ENCODE results near the gene PHF24.
"Not testable (repeated sequence)": the region's sequence is repeated elsewhere in the genome, so short reads cannot be mapped to it uniquely, and the experiment has no call there.

Gene PHF24

DNA sequence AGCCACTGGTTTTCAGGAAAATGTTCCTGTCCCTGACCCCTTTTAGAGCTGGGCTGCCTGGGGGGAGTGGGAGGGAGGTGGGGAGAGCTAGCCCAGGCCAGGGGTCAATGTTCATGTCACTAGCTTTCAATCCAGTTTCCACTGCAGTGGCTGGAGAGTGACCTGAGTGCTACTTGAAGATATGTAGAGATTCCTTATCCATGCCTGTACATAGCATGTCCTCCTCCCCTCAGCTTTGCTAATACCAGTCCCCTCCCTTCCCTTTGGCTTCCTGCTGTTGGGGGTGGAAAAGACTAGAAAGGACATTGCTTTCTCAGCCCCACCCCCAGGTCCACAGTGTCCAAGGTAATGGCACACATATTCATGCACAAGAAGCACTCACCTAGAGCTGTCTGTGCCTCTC lies 39.3 kb downstream of the PHF24 start:
- Mint-ChIP-seq H3K9me3 (no peaks in the 10 kb centered on the region), H3K27ac (peak overlapping the region; percentile 30), H3K4me1 (ENCODE audit: low read depth) (peaks cover 50% of the 10 kb centered on the region), H3K4me3 (no peak overlapping the region), H3K27me3 (no peaks in the 10 kb centered on the region), H3K36me3 (ENCODE audit: low read depth) (peaks cover 22% of the 10 kb centered on the region)
- no peak for DNase-seq

- H3K27me3 Mint-ChIP-seq: no peaks in the 10 kb centered on the region
- DNase-seq: no peak
- H3K4me1 Mint-ChIP-seq (ENCODE audit: low read depth): peaks cover 47% of the 10 kb centered on the region
- no peak overlapping the region for H3K27ac Mint-ChIP-seq
- peaks cover 22% of the 10 kb centered on the region for H3K36me3 Mint-ChIP-seq (ENCODE audit: low read depth)
- no peak overlapping the region for H3K4me3 Mint-ChIP-seq
- H3K9me3 Mint-ChIP-seq: no peaks in the 10 kb centered on the region
Measured at GRCh38 chr9:34998266-34998665, 40.2 kb downstream of the PHF24 start.

- Mint-ChIP-seq H3K27ac (no peak overlapping the region), H3K9me3 (no peaks in the 10 kb centered on the region), H3K36me3 (ENCODE audit: low read depth) (peaks cover 22% of the 10 kb centered on the region), H3K4me3 (no peak overlapping the region), H3K27me3 (no peaks in the 10 kb centered on the region), H3K4me1 (ENCODE audit: low read depth) (peaks cover 35% of the 10 kb centered on the region)
- no peak for DNase-seq
Measured at GRCh38 chr9:34999576-34999975, 41.5 kb downstream of the PHF24 start.

DNA sequence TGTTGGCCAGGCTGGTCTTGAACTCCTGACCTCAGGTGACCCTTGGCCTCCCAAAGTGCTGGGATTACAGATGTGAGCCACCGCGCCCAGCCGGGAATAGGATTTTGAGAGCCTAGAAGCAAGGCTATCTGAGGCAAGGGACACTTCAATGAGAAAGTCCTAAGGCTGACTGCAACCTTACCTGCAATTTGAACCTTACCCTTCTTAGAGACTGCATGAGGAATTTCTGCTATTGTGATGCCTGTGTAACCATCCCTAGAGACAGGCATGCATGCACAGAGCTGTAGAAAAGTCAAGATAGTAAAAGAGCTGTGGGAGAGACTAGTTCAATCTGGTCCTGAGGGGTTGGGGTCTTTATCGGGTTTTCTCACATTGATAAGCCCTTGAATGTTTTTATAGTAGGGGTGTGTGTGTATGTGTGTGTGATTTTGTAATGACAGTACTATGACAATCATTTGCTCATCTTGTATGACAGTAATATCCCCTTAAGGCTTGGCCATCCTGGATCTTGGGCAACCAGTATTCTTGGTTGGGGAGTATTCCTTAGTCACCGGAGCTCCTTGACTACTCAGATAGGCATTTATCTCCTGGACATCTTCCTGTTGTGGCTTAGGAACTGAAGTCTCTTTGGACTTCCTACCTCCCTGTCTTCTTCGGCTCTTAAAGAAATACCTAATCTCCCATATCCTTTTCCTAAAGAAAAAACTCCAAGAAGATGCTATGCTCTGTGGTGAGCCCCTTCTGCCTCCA lies 42.6 kb downstream of the PHF24 start:
- Mint-ChIP-seq H3K4me3 (no peak overlapping the region), H3K4me1 (ENCODE audit: low read depth) (peaks cover 35% of the 10 kb centered on the region), H3K27me3 (no peaks in the 10 kb centered on the region), H3K9me3 (no peaks in the 10 kb centered on the region), H3K36me3 (ENCODE audit: low read depth) (peaks cover 20% of the 10 kb centered on the region), H3K27ac (peak overlapping the region; percentile 82)
- no peak for DNase-seq

GRCh38 chr9:35001285-35001677 lies 43.2 kb downstream of the PHF24 start:
- H3K27me3 Mint-ChIP-seq: no peaks in the 10 kb centered on the region
- peaks cover 15% of the 10 kb centered on the region for H3K36me3 Mint-ChIP-seq (ENCODE audit: low read depth)
- no peaks in the 10 kb centered on the region for H3K9me3 Mint-ChIP-seq
- no peak for DNase-seq
- no peak overlapping the region for H3K4me3 Mint-ChIP-seq
- peaks cover 35% of the 10 kb centered on the region for H3K4me1 Mint-ChIP-seq (ENCODE audit: low read depth)
- H3K27ac Mint-ChIP-seq: peak overlapping the region; percentile 82

DNA sequence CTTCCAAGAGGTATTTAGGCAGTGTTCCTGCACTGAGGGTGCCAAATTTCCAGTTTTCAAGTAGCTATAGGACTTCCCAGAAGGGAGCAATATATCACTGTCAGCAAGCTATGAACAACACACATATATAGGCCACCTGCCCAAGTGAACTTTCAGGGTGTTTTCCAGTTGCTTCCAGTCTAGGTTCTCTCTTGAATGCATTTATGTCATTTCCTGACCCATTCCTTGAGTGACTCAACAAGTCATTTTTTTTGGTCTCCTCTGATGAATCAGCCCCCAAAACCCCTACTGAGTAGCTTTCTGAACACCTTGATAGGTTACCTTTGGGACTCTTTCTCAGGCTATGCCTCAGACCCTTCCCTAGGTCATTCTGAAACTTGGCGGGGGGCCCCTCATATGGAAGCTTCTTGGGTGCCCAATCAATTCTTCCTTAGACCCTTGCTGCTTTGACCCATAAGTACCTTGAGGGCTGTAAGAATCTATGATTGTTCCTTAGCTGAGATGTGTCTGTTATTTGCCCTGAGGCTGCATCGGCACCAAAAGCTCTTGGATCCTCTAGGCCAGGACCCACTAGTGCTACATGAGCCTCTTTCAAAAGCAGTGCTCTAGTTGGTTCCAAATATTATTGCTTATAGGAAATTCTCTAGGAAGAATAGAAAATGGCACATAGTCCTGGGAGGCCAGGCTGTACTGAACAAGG lies 43.9 kb downstream of the PHF24 start:
- peak; percentile 43 for DNase-seq
- H3K27ac Mint-ChIP-seq: peak overlapping the region; percentile 82

GRCh38 chr9:35002623-35003022 lies 44.5 kb downstream of the PHF24 start:
- H3K4me1 Mint-ChIP-seq (ENCODE audit: low read depth): peaks cover 33% of the 10 kb centered on the region
- peak overlapping the region; percentile 48 for H3K27ac Mint-ChIP-seq
- no peaks in the 10 kb centered on the region for H3K9me3 Mint-ChIP-seq
- H3K4me3 Mint-ChIP-seq: no peak overlapping the region
- H3K36me3 Mint-ChIP-seq (ENCODE audit: low read depth): peaks cover 3% of the 10 kb centered on the region
- H3K27me3 Mint-ChIP-seq: no peaks in the 10 kb centered on the region
- DNase-seq: no peak

More for the DNA sequence above, 43.9 kb downstream of the PHF24 start:
- no peaks in the 10 kb centered on the region for H3K9me3 Mint-ChIP-seq
- H3K36me3 Mint-ChIP-seq (ENCODE audit: low read depth): peaks cover 9% of the 10 kb centered on the region
- H3K4me3 Mint-ChIP-seq: no peak overlapping the region
- H3K4me1 Mint-ChIP-seq (ENCODE audit: low read depth): peaks cover 35% of the 10 kb centered on the region
- H3K27me3 Mint-ChIP-seq: no peaks in the 10 kb centered on the region

- not testable (repeated sequence) for H3K27ac Mint-ChIP-seq; H3K9me3 Mint-ChIP-seq; H3K4me3 Mint-ChIP-seq; H3K36me3 Mint-ChIP-seq (ENCODE audit: low read depth); H3K27me3 Mint-ChIP-seq; DNase-seq
- H3K4me1 Mint-ChIP-seq (ENCODE audit: low read depth): peaks cover 25% of the 10 kb centered on the region
Measured at GRCh38 chr9:35004299-35004698, 46.2 kb downstream of the PHF24 start.

DNA sequence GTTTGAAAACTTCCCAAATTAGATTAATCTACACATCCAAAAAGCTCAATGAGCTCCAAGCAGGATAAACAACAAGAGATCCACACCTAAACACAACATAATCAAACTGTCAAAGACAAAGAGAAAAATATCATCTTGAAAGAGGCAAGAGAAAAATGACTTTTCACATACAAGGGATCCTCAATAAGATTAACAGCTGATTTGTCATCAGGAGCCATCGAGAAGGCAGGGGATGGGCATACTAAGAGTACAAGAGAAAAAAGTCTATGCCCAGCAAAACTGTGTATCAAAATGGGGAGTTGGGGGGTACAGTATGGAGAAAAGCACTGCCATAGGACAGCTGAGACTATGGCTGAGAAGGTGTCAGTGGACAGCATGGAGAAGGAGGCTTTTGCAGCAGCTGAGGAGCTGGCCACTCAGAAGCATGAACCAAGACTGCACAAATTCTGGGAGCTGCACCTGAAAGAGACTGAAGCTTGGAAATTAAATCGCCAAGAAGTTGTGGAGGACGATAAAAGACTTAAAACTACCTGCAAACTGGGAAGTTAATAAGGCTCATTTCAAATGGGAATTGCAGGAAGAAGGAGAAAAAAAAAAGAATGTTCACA lies 52.4 kb downstream of the PHF24 start:
- no peaks in the 10 kb centered on the region for H3K27me3 Mint-ChIP-seq
- no peak overlapping the region for H3K27ac Mint-ChIP-seq
- peaks cover 13% of the 10 kb centered on the region for H3K9me3 Mint-ChIP-seq
- no peak for DNase-seq
- H3K4me1 Mint-ChIP-seq (ENCODE audit: low read depth): peaks cover 4% of the 10 kb centered on the region
- peaks cover 55% of the 10 kb centered on the region for H3K36me3 Mint-ChIP-seq (ENCODE audit: low read depth)
- no peak overlapping the region for H3K4me3 Mint-ChIP-seq

GRCh38 chr9:35014517-35014916 lies 56.4 kb downstream of the PHF24 start:
- no peak overlapping the region for H3K4me3 Mint-ChIP-seq
- peaks cover 64% of the 10 kb centered on the region for H3K36me3 Mint-ChIP-seq (ENCODE audit: low read depth)
- peaks cover 4% of the 10 kb centered on the region for H3K4me1 Mint-ChIP-seq (ENCODE audit: low read depth)
- H3K27me3 Mint-ChIP-seq: no peaks in the 10 kb centered on the region
- no peak overlapping the region for H3K27ac Mint-ChIP-seq
- H3K9me3 Mint-ChIP-seq: peaks cover 13% of the 10 kb centered on the region
- DNase-seq: no peak

DNA sequence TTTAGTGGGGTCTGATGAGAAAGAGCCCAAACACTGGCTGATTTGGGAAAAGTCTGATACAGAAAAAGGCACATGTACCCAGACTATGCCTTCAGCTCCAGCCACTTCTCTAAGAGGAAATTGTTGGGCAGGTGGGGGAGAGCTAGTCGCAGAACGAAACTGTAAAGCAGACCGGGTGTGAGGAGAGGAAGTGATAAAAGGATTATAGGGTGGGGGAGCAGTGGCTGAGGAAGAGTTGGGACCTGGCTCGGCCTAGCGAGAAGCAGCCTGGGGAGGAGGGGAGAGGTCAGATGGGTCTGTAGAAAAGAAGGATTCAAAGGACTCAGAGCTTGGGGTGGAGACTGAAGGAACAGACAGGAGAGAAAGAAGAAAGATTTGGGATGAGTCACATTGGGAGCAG lies 65.4 kb downstream of the PHF24 start:
- H3K27me3 Mint-ChIP-seq, H3K9me3 Mint-ChIP-seq, DNase-seq, H3K27ac Mint-ChIP-seq, H3K4me3 Mint-ChIP-seq: not testable (repeated sequence)
- peaks cover 41% of the 10 kb centered on the region for H3K36me3 Mint-ChIP-seq (ENCODE audit: low read depth)
- H3K4me1 Mint-ChIP-seq (ENCODE audit: low read depth): peaks cover 14% of the 10 kb centered on the region

DNA sequence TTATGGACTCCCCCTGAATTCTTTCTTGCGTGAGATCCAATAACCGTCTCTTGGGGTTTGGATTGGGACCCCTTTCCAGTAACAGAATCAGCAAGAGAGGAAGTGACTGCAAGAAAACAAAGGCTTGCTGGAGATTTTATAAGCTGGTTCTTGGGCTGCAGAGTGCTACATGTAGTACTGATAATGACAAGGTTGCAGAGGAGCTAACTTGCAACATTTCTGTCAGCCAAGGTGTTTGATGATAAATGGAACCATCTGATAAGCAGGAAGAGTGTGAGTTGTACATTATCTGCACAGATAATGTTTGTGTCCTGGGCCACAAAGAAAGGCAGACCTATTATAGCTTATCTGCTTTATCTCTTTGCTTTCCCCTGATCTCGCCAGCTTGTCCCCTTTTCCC lies 68.6 kb downstream of the PHF24 start:
- Mint-ChIP-seq H3K27me3 (no peaks in the 10 kb centered on the region), H3K4me3 (no peak overlapping the region), H3K4me1 (ENCODE audit: low read depth) (peaks cover 14% of the 10 kb centered on the region), H3K27ac (no peak overlapping the region), H3K9me3 (no peaks in the 10 kb centered on the region), H3K36me3 (ENCODE audit: low read depth) (peaks cover 37% of the 10 kb centered on the region)
- no peak for DNase-seq

GRCh38 chr9:35027374-35027773 lies 69.3 kb downstream of the PHF24 start:
- H3K27ac Mint-ChIP-seq: no peak overlapping the region
- peaks cover 14% of the 10 kb centered on the region for H3K4me1 Mint-ChIP-seq (ENCODE audit: low read depth)
- no peak for DNase-seq
- peaks cover 34% of the 10 kb centered on the region for H3K36me3 Mint-ChIP-seq (ENCODE audit: low read depth)
- no peaks in the 10 kb centered on the region for H3K9me3 Mint-ChIP-seq
- H3K27me3 Mint-ChIP-seq: no peaks in the 10 kb centered on the region
- H3K4me3 Mint-ChIP-seq: no peak overlapping the region

DNA sequence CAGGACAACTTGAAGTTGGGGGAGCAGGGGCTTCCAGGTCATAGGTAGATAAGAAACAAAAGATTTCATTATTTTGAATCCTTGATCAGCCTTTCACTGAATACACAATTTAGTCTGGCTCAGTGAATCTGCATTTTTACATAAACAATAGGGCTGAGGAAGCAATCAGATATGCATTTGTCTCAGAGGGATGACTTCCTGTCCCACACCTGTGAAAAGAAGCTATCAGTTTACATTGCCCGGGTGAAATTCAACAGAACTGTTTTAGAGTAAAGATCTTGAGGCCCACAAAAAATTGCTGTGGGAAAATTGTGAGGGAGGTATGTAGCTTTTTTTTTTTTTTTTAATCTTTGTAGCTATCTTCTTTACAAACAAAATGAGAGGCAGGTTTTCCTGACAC lies 69.8 kb downstream of the PHF24 start:
- Mint-ChIP-seq H3K4me3 (no peak overlapping the region), H3K27ac (no peak overlapping the region), H3K9me3 (no peaks in the 10 kb centered on the region), H3K27me3 (no peaks in the 10 kb centered on the region), H3K36me3 (ENCODE audit: low read depth) (peaks cover 32% of the 10 kb centered on the region), H3K4me1 (ENCODE audit: low read depth) (peaks cover 14% of the 10 kb centered on the region)
- no peak for DNase-seq

GRCh38 chr9:35028341-35028740 lies 70.3 kb downstream of the PHF24 start:
- Mint-ChIP-seq H3K4me1 (ENCODE audit: low read depth) (peaks cover 13% of the 10 kb centered on the region), H3K4me3 (no peak overlapping the region), H3K27ac (no peak overlapping the region)

More at GRCh38 chr9:35028341-35028740, 70.3 kb downstream of the PHF24 start:
- Mint-ChIP-seq H3K27me3 (no peaks in the 10 kb centered on the region), H3K36me3 (ENCODE audit: low read depth) (peaks cover 36% of the 10 kb centered on the region), H3K9me3 (no peaks in the 10 kb centered on the region)
- no peak for DNase-seq

All from activated T-cell treated with anti-CD3 and anti-CD28 coated beads, Interleukin-2, amount 50 U/mL, for 24 hours (primary cell).